Activated CD4-positive, alpha-beta T cell treated with anti-CD3 and anti-CD28 coated beads for 36 hours (primary cell): Measurements from ENCODE around the gene PLD5. TPM values are rescaled to one million over a fixed set of nuclear protein-coding genes. Genes with fewer than 3 reads are reported as not detected.
"Not testable (repeated sequence)": the region's sequence is repeated elsewhere in the genome, so short reads cannot be mapped to it uniquely, and the experiment has no call there.

Experiments
- ATAC-seq: fragments of 200-7000 bp; cut with Tn5 transposase; one replicate; pipeline ENCODE4 v1.10.0; 2021; ENCODE audit warnings: mild to moderate bottlenecking, moderate library complexity
- CTCF ChIA-PET: fragments of 350-600 bp; sonication (Branson Sonifier 250); formaldehyde crosslinking; loops from one replicate; lab custom pipeline; 2021; ENCODE audit warnings: antibody characterized with exemption; lab: Charles Lee
- POLR2A ChIA-PET: fragments of 350-600 bp; sonication (Branson Sonifier 250); formaldehyde crosslinking; loops from one replicate; lab custom pipeline; 2021; ENCODE audit warnings: antibody characterized with exemption, inconsistent platforms; lab: Charles Lee
- DNase-seq: peaks from one replicate; pipeline ENCODE4 v3.0.0-alpha.2; 2020
- H3K27ac Mint-ChIP-seq: one replicate; pipeline ENCODE4 v1.8.0; 2021; ENCODE audit warnings: mixed read lengths
- H3K27me3 Mint-ChIP-seq: one replicate; pipeline ENCODE4 v1.8.0; 2021; ENCODE audit warnings: mixed read lengths
- H3K36me3 Mint-ChIP-seq: one replicate; pipeline ENCODE4 v1.8.0; 2021; ENCODE audit warnings: low read depth, mixed read lengths
- H3K4me1 Mint-ChIP-seq: one replicate; pipeline ENCODE4 v1.8.0; 2021; ENCODE audit warnings: mixed read lengths
- H3K4me3 Mint-ChIP-seq: one replicate; pipeline ENCODE4 v1.8.0; 2021; ENCODE audit warnings: mild to moderate bottlenecking, moderate library complexity, mixed read lengths
- H3K9me3 Mint-ChIP-seq: one replicate; pipeline ENCODE4 v1.8.0; 2021; ENCODE audit warnings: low read depth, mixed read lengths
- intact Hi-C, 2 experiments: fragments of 100-400 bp; cut with DNase I in 1 of 2; cut with micrococcal nuclease in 1 of 2; formaldehyde crosslinking; loops; one replicate each; pipeline versions ENCODE4 v1.14.2 to v1.15.1; 2022 to 2024; cut with DNase I, micrococcal nuclease
- total RNA-seq, 2 experiments: library from RNA; stranded (reverse); gene quantifications; one replicate each; pipeline ENCODE4 v1.2.3, GENCODE V29; 2021

PLD5 gene
- total RNA-seq, 2 experiments from 2014 or later = not detected

- Mint-ChIP-seq H3K9me3 (no peaks in the 10 kb centered on the region), H3K27me3 (peaks cover 2% of the 10 kb centered on the region), H3K4me3 (no peak overlapping the region), H3K36me3 (no peaks in the 10 kb centered on the region), H3K27ac (no peak overlapping the region), H3K4me1 (no peaks in the 10 kb centered on the region)
- ATAC-seq (no peak), DNase-seq (no peak)
- CTCF ChIA-PET = no interaction called here
- POLR2A ChIA-PET = no interaction called here
- intact Hi-C loops = no loop called here
Observed at GRCh38 chr1:242243472-242243871, 281.0 kb downstream of the PLD5 start.

- Mint-ChIP-seq H3K9me3 (no peaks in the 10 kb centered on the region), H3K4me1 (no peaks in the 10 kb centered on the region), H3K36me3 (no peaks in the 10 kb centered on the region), H3K27ac (no peak overlapping the region), H3K27me3 (peaks cover 2% of the 10 kb centered on the region), H3K4me3 (no peak overlapping the region)
- ChIA-PET POLR2A (no interaction called here), CTCF (no interaction called here)
- ATAC-seq (no peak), DNase-seq (no peak)
- intact Hi-C loops = no loop called here
Observed at GRCh38 chr1:242242983-242243382, 281.5 kb downstream of the PLD5 start.

- no peak overlapping the region for H3K27ac Mint-ChIP-seq
- ChIA-PET POLR2A (no interaction called here), CTCF (no interaction called here)
- H3K36me3 Mint-ChIP-seq = no peaks in the 10 kb centered on the region
- DNase-seq (no peak), ATAC-seq (no peak)
- H3K4me3 Mint-ChIP-seq = no peak overlapping the region
- intact Hi-C loops = no loop called here
- no peaks in the 10 kb centered on the region for H3K9me3 Mint-ChIP-seq
- H3K27me3 Mint-ChIP-seq = peaks cover 2% of the 10 kb centered on the region
- no peaks in the 10 kb centered on the region for H3K4me1 Mint-ChIP-seq
Observed at GRCh38 chr1:242241936-242242335, 282.6 kb downstream of the PLD5 start.

GRCh38 chr1:242240691-242241090 is 283.8 kb downstream of the PLD5 start:
- POLR2A ChIA-PET = no interaction called here
- Mint-ChIP-seq H3K27ac (no peak overlapping the region), H3K27me3 (peaks cover under 1% of the 10 kb centered on the region), H3K4me1 (no peaks in the 10 kb centered on the region), H3K36me3 (no peaks in the 10 kb centered on the region), H3K9me3 (no peaks in the 10 kb centered on the region), H3K4me3 (no peak overlapping the region)
- intact Hi-C loops = no loop called here
- no peak for ATAC-seq
- CTCF ChIA-PET = no interaction called here
- DNase-seq = no peak

- Mint-ChIP-seq H3K4me1 (no peaks in the 10 kb centered on the region), H3K36me3 (no peaks in the 10 kb centered on the region), H3K9me3 (no peaks in the 10 kb centered on the region), H3K27ac (no peak overlapping the region), H3K4me3 (no peak overlapping the region), H3K27me3 (no peaks in the 10 kb centered on the region)
- CTCF ChIA-PET = no interaction called here
- ATAC-seq = no peak
- no peak for DNase-seq
- POLR2A ChIA-PET = no interaction called here
- intact Hi-C loops = no loop called here
Observed at GRCh38 chr1:242240077-242240476, 284.4 kb downstream of the PLD5 start.

- Mint-ChIP-seq H3K36me3 (no peaks in the 10 kb centered on the region), H3K27ac (no peak overlapping the region), H3K4me3 (no peak overlapping the region), H3K9me3 (no peaks in the 10 kb centered on the region), H3K4me1 (no peaks in the 10 kb centered on the region), H3K27me3 (no peaks in the 10 kb centered on the region)
- intact Hi-C loops = no loop called here
- ChIA-PET POLR2A (no interaction called here), CTCF (no interaction called here)
- no peak for ATAC-seq
- no peak for DNase-seq
Observed at GRCh38 chr1:242239398-242239797, 285.1 kb downstream of the PLD5 start.

- H3K27ac Mint-ChIP-seq = no peak overlapping the region
- H3K9me3 Mint-ChIP-seq = no peaks in the 10 kb centered on the region
- no peaks in the 10 kb centered on the region for H3K36me3 Mint-ChIP-seq
- H3K27me3 Mint-ChIP-seq = no peaks in the 10 kb centered on the region
- ChIA-PET POLR2A (no interaction called here), CTCF (no interaction called here)
- H3K4me1 Mint-ChIP-seq = no peaks in the 10 kb centered on the region
- DNase-seq = no peak
- intact Hi-C loops = no loop called here
- no peak for ATAC-seq
- H3K4me3 Mint-ChIP-seq = no peak overlapping the region
Observed at GRCh38 chr1:242237051-242237450, 287.4 kb downstream of the PLD5 start.

GRCh38 chr1:242228991-242229390 is 295.5 kb downstream of the PLD5 start:
- intact Hi-C loops = no loop called here
- DNase-seq = no peak
- Mint-ChIP-seq H3K27me3 (no peaks in the 10 kb centered on the region), H3K9me3 (no peaks in the 10 kb centered on the region), H3K4me3 (no peak overlapping the region), H3K4me1 (no peaks in the 10 kb centered on the region), H3K27ac (no peak overlapping the region), H3K36me3 (no peaks in the 10 kb centered on the region)
- ATAC-seq = no peak
- ChIA-PET CTCF (no interaction called here), POLR2A (no interaction called here)

GRCh38 chr1:242225767-242226573 is 298.5 kb downstream of the PLD5 start:
- no peak for ATAC-seq
- H3K36me3 Mint-ChIP-seq = no peaks in the 10 kb centered on the region
- POLR2A ChIA-PET = no interaction called here
- no peaks in the 10 kb centered on the region for H3K4me1 Mint-ChIP-seq
- no peak for DNase-seq
- H3K27me3 Mint-ChIP-seq = no peaks in the 10 kb centered on the region
- no peak overlapping the region for H3K4me3 Mint-ChIP-seq
- H3K27ac Mint-ChIP-seq = no peak overlapping the region
- CTCF ChIA-PET = no interaction called here
- intact Hi-C loops = no loop called here
- no peaks in the 10 kb centered on the region for H3K9me3 Mint-ChIP-seq

- H3K9me3 Mint-ChIP-seq = not testable (repeated sequence)
Observed at GRCh38 chr1:242224878-242225766, 299.4 kb downstream of the PLD5 start.

GRCh38 chr1:242224461-242224860 is 300.0 kb downstream of the PLD5 start:
- Mint-ChIP-seq H3K27ac (no peak overlapping the region), H3K4me1 (no peaks in the 10 kb centered on the region), H3K9me3 (no peaks in the 10 kb centered on the region), H3K4me3 (no peak overlapping the region), H3K36me3 (no peaks in the 10 kb centered on the region), H3K27me3 (no peaks in the 10 kb centered on the region)
- intact Hi-C loops = no loop called here
- CTCF ChIA-PET = no interaction called here
- DNase-seq (no peak), ATAC-seq (no peak)
- POLR2A ChIA-PET = no interaction called here

More at GRCh38 chr1:242224878-242225766, 299.4 kb downstream of the PLD5 start:
- CTCF ChIA-PET, H3K4me3 Mint-ChIP-seq, H3K4me1 Mint-ChIP-seq, H3K27ac Mint-ChIP-seq, ATAC-seq, H3K27me3 Mint-ChIP-seq, DNase-seq, H3K36me3 Mint-ChIP-seq, intact Hi-C loops, POLR2A ChIA-PET: not testable (repeated sequence)

GRCh38 chr1:242219905-242220304 is 304.6 kb downstream of the PLD5 start:
- ATAC-seq (no peak), DNase-seq (no peak)
- intact Hi-C loops = no loop called here
- ChIA-PET CTCF (no interaction called here), POLR2A (no interaction called here)
- H3K4me3 Mint-ChIP-seq = no peak overlapping the region
- no peaks in the 10 kb centered on the region for H3K36me3 Mint-ChIP-seq
- H3K27ac Mint-ChIP-seq = no peak overlapping the region
- no peaks in the 10 kb centered on the region for H3K4me1 Mint-ChIP-seq
- H3K27me3 Mint-ChIP-seq = no peaks in the 10 kb centered on the region
- peaks cover 5% of the 10 kb centered on the region for H3K9me3 Mint-ChIP-seq
